ENCODE results near the gene AGAP3. TPM values are rescaled to one million over a fixed set of nuclear protein-coding genes. Genes with fewer than 3 reads are reported as not detected.

The AGAP3 gene
- total RNA-seq, 1 experiment from 2014 or later: 103 TPM

DNA sequence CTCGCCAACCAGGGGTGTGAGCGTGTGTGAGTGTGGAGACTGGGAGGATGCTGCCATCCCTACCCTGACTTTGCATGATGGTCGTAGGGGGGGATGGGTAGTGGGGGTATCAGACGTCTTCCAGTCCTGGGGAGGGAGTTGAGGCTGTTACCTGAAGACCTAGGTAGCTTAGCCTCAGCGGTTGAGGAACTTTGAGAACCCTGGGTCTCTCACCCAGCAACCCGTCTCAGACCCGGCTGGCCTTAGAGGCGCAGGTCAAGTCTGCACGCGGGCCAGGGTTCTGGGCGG, 24.2 kb upstream of the AGAP3 start:
- Histone ChIP-seq H3K4me1 (ENCODE audit: control insufficient read depth, insufficient read depth, low read length) (peaks cover 36% of the 10 kb centered on the region), H3K9me3 (ENCODE audit: control insufficient read depth, insufficient read depth, low read depth, low read length) (no peaks in the 10 kb centered on the region), H3K4me3 (ENCODE audit: low read depth in 2 of 2, low read length in 2 of 2) (peak overlapping the region; percentile 83 to 94), H3K36me3 (ENCODE audit: control insufficient read depth, insufficient read depth, low read length) (peaks cover 13% of the 10 kb centered on the region), H3K27ac (ENCODE audit: low read length) (peak overlapping the region; percentile 94), H3K27me3 (ENCODE audit: control insufficient read depth, insufficient read depth, low read length) (no peaks in the 10 kb centered on the region)
- POLR2A ChIA-PET: interaction anchor here (0.7 kb wide), 1 partner anchor 62 kb away, joined by 8 read pairs; no protein-coding TSS in a partner anchor
- ATAC-seq (peak; percentile 43; the same call in 1 of the 2 replicates), DNase-seq (ENCODE audit: low read depth, low spot score) (no peak)
- CTCF ChIA-PET: interaction anchor here (0.5 kb wide), 1 partner anchor 12 kb away, joined by 3 read pairs; no protein-coding TSS in a partner anchor
- intact Hi-C loops (cut with micrococcal nuclease; ENCODE audit: unreplicated experiment) (no loop called here), in situ Hi-C loops (cut with HindIII; ENCODE audit: low pct_unique_long_range_greater_than_20kb, low sequenced_read_pairs) (no loop called here)
- TF ChIP-seq TCF7L2 (IDR thresholded peaks at IDR 0.05; ENCODE audit: low read depth, low read length): no peak
- TF ChIP-seq POLR2AphosphoS5 (IDR thresholded peaks at IDR 0.05; ENCODE audit: low read depth, low read length): peak; percentile 65
- 0 out of 2 replicates have a peak, but pooled peaks have one; percentile 65 for TF ChIP-seq SIN3A (IDR thresholded peaks at IDR 0.05; ENCODE audit: borderline replicate concordance, insufficient read depth, low read depth, low read length)
- BruUV-seq (replicated peaks): no TSS peak

DNA sequence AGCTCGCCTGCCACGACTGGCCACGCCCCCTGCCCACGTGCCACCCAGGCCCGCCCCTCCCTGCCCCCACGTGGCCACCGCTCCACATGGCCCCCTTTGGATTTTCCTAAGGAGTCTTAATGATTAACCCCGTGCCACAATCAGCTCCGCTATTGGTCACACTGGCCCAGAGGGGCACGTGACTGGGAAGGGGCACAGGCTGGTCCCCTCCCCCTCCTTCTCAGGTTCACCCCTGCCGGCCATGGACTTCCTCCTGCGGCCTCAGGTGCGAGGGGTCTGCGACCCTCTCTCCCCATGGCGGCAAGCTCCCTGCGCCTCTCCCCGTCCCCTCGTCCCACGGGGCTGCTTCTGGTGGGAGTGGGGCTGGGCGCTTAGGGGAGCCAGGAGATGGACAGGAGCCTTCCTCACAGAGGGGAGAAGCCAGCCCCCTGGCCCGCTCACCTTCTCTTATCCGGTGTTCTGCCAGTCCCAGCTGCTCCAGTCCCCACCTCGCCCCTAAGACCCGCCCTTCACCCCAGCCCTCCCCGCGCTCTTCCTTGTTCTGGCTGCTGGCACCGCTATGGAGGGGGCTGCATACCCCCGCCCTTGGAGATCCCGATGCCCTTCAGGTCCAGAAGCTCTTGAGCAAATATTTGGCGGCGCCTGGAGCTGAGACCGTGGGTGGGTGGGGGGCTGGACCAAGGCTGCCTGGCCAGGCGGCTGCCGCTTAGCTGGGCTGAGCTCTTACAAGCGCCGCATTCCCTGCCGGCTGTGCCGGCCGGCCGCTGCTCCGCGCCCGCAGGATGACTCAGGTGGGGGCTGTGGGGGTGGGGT, 23.7 kb upstream of the AGAP3 start:
- no TSS peak for BruUV-seq (replicated peaks)
- Histone ChIP-seq H3K36me3 (ENCODE audit: control insufficient read depth, insufficient read depth, low read length) (peaks cover 16% of the 10 kb centered on the region), H3K27me3 (ENCODE audit: control insufficient read depth, insufficient read depth, low read length) (no peaks in the 10 kb centered on the region), H3K4me3 (ENCODE audit: low read depth in 2 of 2, low read length in 2 of 2) (peak overlapping the region; percentile 83 to 94), H3K27ac (ENCODE audit: low read length) (peak overlapping the region; percentile 94), H3K9me3 (ENCODE audit: control insufficient read depth, insufficient read depth, low read depth, low read length) (no peaks in the 10 kb centered on the region), H3K4me1 (ENCODE audit: control insufficient read depth, insufficient read depth, low read length) (peaks cover 33% of the 10 kb centered on the region)
- DNase-seq (ENCODE audit: low read depth, low spot score) (no peak), ATAC-seq (no peak; the same call in 1 of the 2 replicates)
- TF ChIP-seq, protein P1, sequence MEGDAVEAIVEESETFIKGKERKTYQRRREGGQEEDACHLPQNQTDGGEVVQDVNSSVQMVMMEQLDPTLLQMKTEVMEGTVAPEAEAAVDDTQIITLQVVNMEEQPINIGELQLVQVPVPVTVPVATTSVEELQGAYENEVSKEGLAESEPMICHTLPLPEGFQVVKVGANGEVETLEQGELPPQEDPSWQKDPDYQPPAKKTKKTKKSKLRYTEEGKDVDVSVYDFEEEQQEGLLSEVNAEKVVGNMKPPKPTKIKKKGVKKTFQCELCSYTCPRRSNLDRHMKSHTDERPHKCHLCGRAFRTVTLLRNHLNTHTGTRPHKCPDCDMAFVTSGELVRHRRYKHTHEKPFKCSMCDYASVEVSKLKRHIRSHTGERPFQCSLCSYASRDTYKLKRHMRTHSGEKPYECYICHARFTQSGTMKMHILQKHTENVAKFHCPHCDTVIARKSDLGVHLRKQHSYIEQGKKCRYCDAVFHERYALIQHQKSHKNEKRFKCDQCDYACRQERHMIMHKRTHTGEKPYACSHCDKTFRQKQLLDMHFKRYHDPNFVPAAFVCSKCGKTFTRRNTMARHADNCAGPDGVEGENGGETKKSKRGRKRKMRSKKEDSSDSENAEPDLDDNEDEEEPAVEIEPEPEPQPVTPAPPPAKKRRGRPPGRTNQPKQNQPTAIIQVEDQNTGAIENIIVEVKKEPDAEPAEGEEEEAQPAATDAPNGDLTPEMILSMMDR (IDR thresholded peaks at IDR 0.05): no peak
- TF ChIP-seq POLR2AphosphoS5 (IDR thresholded peaks at IDR 0.05; ENCODE audit: low read depth, low read length) (no peak), TCF7L2 (IDR thresholded peaks at IDR 0.05; ENCODE audit: low read depth, low read length) (no peak), SIN3A (IDR thresholded peaks at IDR 0.05; ENCODE audit: borderline replicate concordance, insufficient read depth, low read depth, low read length) (no peak)
- TF ChIP-seq, protein P2, sequence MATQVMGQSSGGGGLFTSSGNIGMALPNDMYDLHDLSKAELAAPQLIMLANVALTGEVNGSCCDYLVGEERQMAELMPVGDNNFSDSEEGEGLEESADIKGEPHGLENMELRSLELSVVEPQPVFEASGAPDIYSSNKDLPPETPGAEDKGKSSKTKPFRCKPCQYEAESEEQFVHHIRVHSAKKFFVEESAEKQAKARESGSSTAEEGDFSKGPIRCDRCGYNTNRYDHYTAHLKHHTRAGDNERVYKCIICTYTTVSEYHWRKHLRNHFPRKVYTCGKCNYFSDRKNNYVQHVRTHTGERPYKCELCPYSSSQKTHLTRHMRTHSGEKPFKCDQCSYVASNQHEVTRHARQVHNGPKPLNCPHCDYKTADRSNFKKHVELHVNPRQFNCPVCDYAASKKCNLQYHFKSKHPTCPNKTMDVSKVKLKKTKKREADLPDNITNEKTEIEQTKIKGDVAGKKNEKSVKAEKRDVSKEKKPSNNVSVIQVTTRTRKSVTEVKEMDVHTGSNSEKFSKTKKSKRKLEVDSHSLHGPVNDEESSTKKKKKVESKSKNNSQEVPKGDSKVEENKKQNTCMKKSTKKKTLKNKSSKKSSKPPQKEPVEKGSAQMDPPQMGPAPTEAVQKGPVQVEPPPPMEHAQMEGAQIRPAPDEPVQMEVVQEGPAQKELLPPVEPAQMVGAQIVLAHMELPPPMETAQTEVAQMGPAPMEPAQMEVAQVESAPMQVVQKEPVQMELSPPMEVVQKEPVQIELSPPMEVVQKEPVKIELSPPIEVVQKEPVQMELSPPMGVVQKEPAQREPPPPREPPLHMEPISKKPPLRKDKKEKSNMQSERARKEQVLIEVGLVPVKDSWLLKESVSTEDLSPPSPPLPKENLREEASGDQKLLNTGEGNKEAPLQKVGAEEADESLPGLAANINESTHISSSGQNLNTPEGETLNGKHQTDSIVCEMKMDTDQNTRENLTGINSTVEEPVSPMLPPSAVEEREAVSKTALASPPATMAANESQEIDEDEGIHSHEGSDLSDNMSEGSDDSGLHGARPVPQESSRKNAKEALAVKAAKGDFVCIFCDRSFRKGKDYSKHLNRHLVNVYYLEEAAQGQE (IDR thresholded peaks at IDR 0.05; ENCODE audit: insufficient read depth in 1 of 2, low read depth in 2 of 2, low read length in 1 of 2): no peak
- in situ Hi-C loops (cut with HindIII; ENCODE audit: low pct_unique_long_range_greater_than_20kb, low sequenced_read_pairs) (no loop called here), intact Hi-C loops (cut with micrococcal nuclease; ENCODE audit: unreplicated experiment) (no loop called here)
- ChIA-PET POLR2A (interaction anchor here (0.5 to 0.7 kb wide), 5 partner anchors 32 to 124 kb away, joined by 3 to 8 read pairs (median 3); partner anchors contain the start of gene ABCB8), CTCF (interaction anchor here (0.5 to 0.6 kb wide), 2 partner anchors 11 to 19 kb away, joined by 3 to 5 read pairs; no protein-coding TSS in a partner anchor)

Data from Panc1 (cell line).